HepG2 (cell line): ENCODE measurements around the gene SDC4. TPM values are rescaled to one million over a fixed set of nuclear protein-coding genes. Genes with fewer than 3 reads are reported as not detected.

Experiments used
- AGO1 ChIP-seq: fragments of 200-400 bp; formaldehyde crosslinking; IDR thresholded peaks from 2 replicates; pipeline ENCODE4 v1.6.1; 2017; ENCODE audit warnings: mild to moderate bottlenecking, low read depth, low read length, moderate library complexity; ENCODE audit not compliant: poor library complexity, severe bottlenecking
- ATF1 ChIP-seq: IDR thresholded peaks from 2 replicates; pipeline ENCODE4 v1.6.1; 2016; ENCODE audit warnings: mild to moderate bottlenecking, control low read depth
- ELF1 ChIP-seq: sonication (generic); formaldehyde crosslinking; IDR thresholded peaks from 2 replicates; pipeline ENCODE4 v1.4.0; 2020; ENCODE audit warnings: missing genetic modification reagents
- HNF4A ChIP-seq: sonication (generic); formaldehyde crosslinking; IDR thresholded peaks from 2 replicates; pipeline ENCODE4 v1.4.0; 2020; ENCODE audit warnings: missing genetic modification reagents
- PLRG1 ChIP-seq: fragments of 450-650 bp; conservative IDR thresholded peaks from 2 replicates; pipeline ENCODE4 v1.6.1; 2016
- ZBTB4 ChIP-seq: sonication (generic); formaldehyde crosslinking; IDR thresholded peaks from 2 replicates; pipeline ENCODE4 v1.4.0; 2020; ENCODE audit warnings: missing genetic modification reagents, mild to moderate bottlenecking, borderline replicate concordance
- ZFP36 ChIP-seq: fragments of 150-350 bp; IDR thresholded peaks from 2 replicates; pipeline ENCODE4 v1.6.1; 2018; ENCODE audit warnings: borderline replicate concordance, low read length, low read depth; ENCODE audit not compliant: partially characterized antibody
- ZNF274 ChIP-seq: sonication (generic); formaldehyde crosslinking; IDR thresholded peaks from 2 replicates; pipeline ENCODE4 v1.5.1; 2020; ENCODE audit warnings: mild to moderate bottlenecking, missing genetic modification reagents
- ZNF337 ChIP-seq: sonication (generic); formaldehyde crosslinking; IDR thresholded peaks from 2 replicates; pipeline ENCODE4 v1.5.1; 2020; ENCODE audit warnings: missing genetic modification reagents, low read depth, mild to moderate bottlenecking, borderline replicate concordance
- ZNF34 ChIP-seq: sonication (generic); formaldehyde crosslinking; IDR thresholded peaks from 2 replicates; pipeline ENCODE4 v1.4.0; 2020; ENCODE audit warnings: mild to moderate bottlenecking, missing genetic modification reagents, borderline replicate concordance
- ZNF451 ChIP-seq: sonication (generic); formaldehyde crosslinking; IDR thresholded peaks from 2 replicates; pipeline ENCODE4 v1.5.0; 2020; ENCODE audit warnings: mild to moderate bottlenecking, missing genetic modification reagents
- ZNF510 ChIP-seq: sonication (generic); formaldehyde crosslinking; IDR thresholded peaks from 2 replicates; pipeline ENCODE4 v1.4.0; 2020; ENCODE audit warnings: low read depth, mild to moderate bottlenecking, missing genetic modification reagents
- ZNF616 ChIP-seq: sonication (generic); formaldehyde crosslinking; IDR thresholded peaks from 2 replicates; pipeline ENCODE4 v1.5.0; 2020; ENCODE audit warnings: low read depth, mild to moderate bottlenecking, missing genetic modification reagents
- ZNF772 ChIP-seq: sonication (generic); formaldehyde crosslinking; IDR thresholded peaks from 2 replicates; pipeline ENCODE4 v1.5.0; 2020; ENCODE audit warnings: mild to moderate bottlenecking, missing genetic modification reagents
- ZNF780A ChIP-seq: sonication (generic); formaldehyde crosslinking; IDR thresholded peaks from 2 replicates; pipeline ENCODE4 v1.8.0; 2022; ENCODE audit warnings: mild to moderate bottlenecking, missing genetic modification reagents, moderate library complexity
- polyA plus RNA-seq, 8 experiments: library from polyadenylated mRNA; depleted of rRNA in 3 of 8; stranded (reverse) in 7 of 8; unstranded in 1 of 8; fragments of >200 nt; fragmentation: Illumina TruSeq in 4 of 8; extraction: Trizol in 4 of 8; gene quantifications; 2 replicates each; pipeline versions ENCODE4 v1.2.1 to v1.2.3, GENCODE V29; 2011 to 2016; ENCODE audit warnings: low read depth in 4 of 8, missing spikeins in 1 of 8, mixed read lengths in 1 of 8; ENCODE audit not compliant: insufficient read depth in 1 of 8
- total RNA-seq, 5 experiments: library from RNA; depleted of rRNA; stranded (reverse); fragments of >200 nt; fragmentation: Illumina TruSeq; extraction: Trizol; gene quantifications; 2 replicates each; pipeline ENCODE4 v1.2.3, GENCODE V29; 2016; ENCODE audit warnings: low read depth in 1 of 5
- TF ChIP-seq, protein P1 (sequence below): sonication (generic); formaldehyde crosslinking; IDR thresholded peaks from one replicate; pipeline ENCODE4 v1.5.1; 2020; ENCODE audit warnings: mild to moderate bottlenecking, missing genetic modification reagents; ENCODE audit errors: not compliant biosample characterization
- TF ChIP-seq, protein P2 (sequence below): sonication (generic); formaldehyde crosslinking; IDR thresholded peaks from 2 replicates; pipeline ENCODE4 v1.9.0; 2021; ENCODE audit warnings: missing genetic modification reagents, mild to moderate bottlenecking, borderline replicate concordance

SDC4 gene
- total and polyA plus RNA-seq, 2 of the 13 experiments (the other 11 are each of a cell fraction or from before 2014, with no cell fraction given) = 49.0 to 65.1 TPM

- TF ChIP-seq PLRG1 (no peak), ZNF34 (CRISPR knock-in tag) (no peak), HNF4A (no peak), ZNF616 (no peak), ELF1 (CRISPR knock-in tag) (no peak), ZFP36 (no peak), ATF1 (no peak), ZNF780A (CRISPR knock-in tag) (no peak), ZNF772 (CRISPR knock-in tag) (peak; percentile 71; the same call in 1 of the 2 replicates), ZNF451 (CRISPR knock-in tag) (no peak), ZNF337 (no peak), ZNF274 (CRISPR knock-in tag) (0 out of 2 replicates have a peak, but pooled peaks have one; percentile 58), ZNF510 (CRISPR knock-in tag) (no peak), AGO1 (no peak), ZBTB4 (no peak)
- TF ChIP-seq, protein P1, sequence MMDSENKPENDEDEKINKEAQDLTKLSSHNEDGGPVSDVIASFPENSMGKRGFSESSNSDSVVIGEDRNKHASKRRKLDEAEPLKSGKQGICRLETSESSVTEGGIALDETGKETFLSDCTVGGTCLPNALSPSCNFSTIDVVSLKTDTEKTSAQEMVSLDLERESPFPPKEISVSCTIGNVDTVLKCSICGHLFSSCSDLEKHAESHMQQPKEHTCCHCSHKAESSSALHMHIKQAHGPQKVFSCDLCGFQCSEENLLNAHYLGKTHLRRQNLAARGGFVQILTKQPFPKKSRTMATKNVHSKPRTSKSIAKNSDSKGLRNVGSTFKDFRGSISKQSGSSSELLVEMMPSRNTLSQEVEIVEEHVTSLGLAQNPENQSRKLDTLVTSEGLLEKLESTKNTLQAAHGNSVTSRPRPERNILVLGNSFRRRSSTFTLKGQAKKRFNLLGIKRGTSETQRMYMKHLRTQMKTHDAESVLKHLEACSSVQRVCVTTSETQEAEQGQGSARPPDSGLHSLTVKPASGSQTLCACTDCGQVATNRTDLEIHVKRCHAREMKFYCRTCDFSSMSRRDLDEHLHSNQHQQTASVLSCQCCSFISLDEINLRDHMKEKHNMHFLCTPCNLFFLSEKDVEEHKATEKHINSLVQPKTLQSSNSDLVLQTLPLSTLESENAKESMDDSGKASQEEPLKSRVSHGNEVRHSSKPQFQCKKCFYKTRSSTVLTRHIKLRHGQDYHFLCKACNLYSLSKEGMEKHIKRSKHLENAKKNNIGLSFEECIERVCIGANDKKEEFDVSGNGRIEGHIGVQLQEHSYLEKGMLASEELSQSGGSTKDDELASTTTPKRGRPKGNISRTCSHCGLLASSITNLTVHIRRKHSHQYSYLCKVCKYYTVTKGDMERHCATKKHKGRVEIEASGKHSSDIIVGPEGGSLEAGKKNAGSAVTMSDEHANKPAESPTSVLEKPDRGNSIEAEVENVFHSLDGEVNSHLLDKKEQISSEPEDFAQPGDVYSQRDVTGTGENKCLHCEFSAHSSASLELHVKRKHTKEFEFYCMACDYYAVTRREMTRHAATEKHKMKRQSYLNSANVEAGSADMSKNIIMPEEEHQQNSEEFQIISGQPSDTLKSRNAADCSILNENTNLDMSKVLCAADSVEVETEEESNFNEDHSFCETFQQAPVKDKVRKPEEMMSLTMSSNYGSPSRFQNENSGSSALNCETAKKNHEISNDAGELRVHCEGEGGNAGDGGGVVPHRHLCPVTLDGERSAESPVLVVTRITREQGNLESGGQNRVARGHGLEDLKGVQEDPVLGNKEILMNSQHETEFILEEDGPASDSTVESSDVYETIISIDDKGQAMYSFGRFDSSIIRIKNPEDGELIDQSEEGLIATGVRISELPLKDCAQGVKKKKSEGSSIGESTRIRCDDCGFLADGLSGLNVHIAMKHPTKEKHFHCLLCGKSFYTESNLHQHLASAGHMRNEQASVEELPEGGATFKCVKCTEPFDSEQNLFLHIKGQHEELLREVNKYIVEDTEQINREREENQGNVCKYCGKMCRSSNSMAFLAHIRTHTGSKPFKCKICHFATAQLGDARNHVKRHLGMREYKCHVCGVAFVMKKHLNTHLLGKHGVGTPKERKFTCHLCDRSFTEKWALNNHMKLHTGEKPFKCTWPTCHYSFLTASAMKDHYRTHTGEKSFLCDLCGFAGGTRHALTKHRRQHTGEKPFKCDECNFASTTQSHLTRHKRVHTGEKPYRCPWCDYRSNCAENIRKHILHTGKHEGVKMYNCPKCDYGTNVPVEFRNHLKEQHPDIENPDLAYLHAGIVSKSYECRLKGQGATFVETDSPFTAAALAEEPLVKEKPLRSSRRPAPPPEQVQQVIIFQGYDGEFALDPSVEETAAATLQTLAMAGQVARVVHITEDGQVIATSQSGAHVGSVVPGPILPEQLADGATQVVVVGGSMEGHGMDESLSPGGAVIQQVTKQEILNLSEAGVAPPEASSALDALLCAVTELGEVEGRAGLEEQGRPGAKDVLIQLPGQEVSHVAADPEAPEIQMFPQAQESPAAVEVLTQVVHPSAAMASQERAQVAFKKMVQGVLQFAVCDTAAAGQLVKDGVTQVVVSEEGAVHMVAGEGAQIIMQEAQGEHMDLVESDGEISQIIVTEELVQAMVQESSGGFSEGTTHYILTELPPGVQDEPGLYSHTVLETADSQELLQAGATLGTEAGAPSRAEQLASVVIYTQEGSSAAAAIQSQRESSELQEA (CRISPR knock-in tag) = peak; percentile 62
- TF ChIP-seq, protein P2, sequence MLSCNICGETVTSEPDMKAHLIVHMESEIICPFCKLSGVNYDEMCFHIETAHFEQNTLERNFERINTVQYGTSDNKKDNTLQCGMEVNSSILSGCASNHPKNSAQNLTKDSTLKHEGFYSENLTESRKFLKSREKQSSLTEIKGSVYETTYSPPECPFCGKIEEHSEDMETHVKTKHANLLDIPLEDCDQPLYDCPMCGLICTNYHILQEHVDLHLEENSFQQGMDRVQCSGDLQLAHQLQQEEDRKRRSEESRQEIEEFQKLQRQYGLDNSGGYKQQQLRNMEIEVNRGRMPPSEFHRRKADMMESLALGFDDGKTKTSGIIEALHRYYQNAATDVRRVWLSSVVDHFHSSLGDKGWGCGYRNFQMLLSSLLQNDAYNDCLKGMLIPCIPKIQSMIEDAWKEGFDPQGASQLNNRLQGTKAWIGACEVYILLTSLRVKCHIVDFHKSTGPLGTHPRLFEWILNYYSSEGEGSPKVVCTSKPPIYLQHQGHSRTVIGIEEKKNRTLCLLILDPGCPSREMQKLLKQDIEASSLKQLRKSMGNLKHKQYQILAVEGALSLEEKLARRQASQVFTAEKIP (CRISPR knock-in tag) = no peak
Observed at GRCh38 chr20:45346291-45346718, 1.9 kb downstream of the SDC4 start (continued).
